Stimulated activated naive CD8-positive, alpha-beta T cell treated with anti-CD3 and anti-CD28 coated beads, Interleukin-15, amount 100 ng/mL, for 72 hours (primary cell): Measurements from ENCODE around the gene KNTC1.
A peak's percentile ranks its signal among the peaks of the same experiment; 100 is the strongest.
"Not testable (repeated sequence)": the region's sequence is repeated elsewhere in the genome, so short reads cannot be mapped to it uniquely, and the experiment has no call there.

Experiments used
- ATAC-seq: fragments of 150-1000 bp; cut with Tn5 transposase; 2 replicates; pipeline ENCODE4 v1.10.0; 2021; ENCODE audit warnings: mild to moderate bottlenecking, moderate library complexity
- DNase-seq, 2 donors: peaks; one replicate each; pipeline ENCODE4 v3.0.0; 2021 to 2022
- H3K27ac Mint-ChIP-seq, 2 donors: one replicate each; pipeline ENCODE4 v1.8.0; 2022; ENCODE audit warnings: mild to moderate bottlenecking in 2 of 2, mixed read lengths in 2 of 2, moderate library complexity in 2 of 2
- H3K27me3 Mint-ChIP-seq: one replicate; pipeline ENCODE4 v1.8.0; 2022; ENCODE audit warnings: mixed read lengths
- H3K4me1 Mint-ChIP-seq: one replicate; pipeline ENCODE4 v1.8.0; 2022; ENCODE audit warnings: mild to moderate bottlenecking, mixed read lengths
- H3K4me3 Mint-ChIP-seq, 2 donors: one replicate each; pipeline ENCODE4 v1.8.0; 2022; ENCODE audit warnings: mild to moderate bottlenecking in 2 of 2, mixed read lengths in 2 of 2, moderate library complexity in 1 of 2
- H3K9me3 Mint-ChIP-seq, 2 donors: one replicate each; pipeline ENCODE4 v1.8.0; 2022; ENCODE audit warnings: mixed read lengths in 2 of 2

Gene KNTC1

DNA sequence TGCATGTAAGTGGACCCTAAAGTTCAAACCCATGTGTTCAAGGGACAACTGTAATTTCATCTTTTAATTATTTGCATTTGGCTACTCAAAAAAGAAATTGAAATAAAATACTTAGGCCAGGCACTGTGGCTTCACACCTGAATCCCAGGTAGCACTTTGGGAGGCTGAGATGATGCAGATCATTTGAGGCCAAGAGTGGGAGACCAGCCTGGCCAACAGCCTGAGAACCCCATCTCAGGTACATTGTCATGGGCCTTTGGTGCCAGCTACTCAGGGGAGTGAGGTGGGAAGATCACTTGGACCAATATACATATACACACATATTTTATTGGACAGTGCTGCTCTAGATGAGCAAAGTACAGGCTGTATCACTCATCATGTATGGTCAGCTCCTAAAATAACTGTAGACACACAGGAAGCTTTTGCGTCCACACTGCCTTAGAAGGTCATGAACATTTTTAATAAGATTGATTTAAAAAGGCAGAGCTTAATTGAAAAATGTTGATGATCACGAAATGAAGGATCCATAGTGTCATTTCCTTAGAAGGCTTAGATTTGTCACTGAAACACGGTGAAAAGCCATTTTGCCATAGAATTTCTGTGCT, 23.8 kb upstream of the KNTC1 start:
- H3K4me1 Mint-ChIP-seq: peaks cover 33% of the 10 kb centered on the region
- ATAC-seq: no peak
- no peak overlapping the region for H3K27ac Mint-ChIP-seq
- no peaks in the 10 kb centered on the region for H3K9me3 Mint-ChIP-seq
- H3K4me3 Mint-ChIP-seq: no peak overlapping the region
- no peaks in the 10 kb centered on the region for H3K27me3 Mint-ChIP-seq
- no peak for DNase-seq

DNA sequence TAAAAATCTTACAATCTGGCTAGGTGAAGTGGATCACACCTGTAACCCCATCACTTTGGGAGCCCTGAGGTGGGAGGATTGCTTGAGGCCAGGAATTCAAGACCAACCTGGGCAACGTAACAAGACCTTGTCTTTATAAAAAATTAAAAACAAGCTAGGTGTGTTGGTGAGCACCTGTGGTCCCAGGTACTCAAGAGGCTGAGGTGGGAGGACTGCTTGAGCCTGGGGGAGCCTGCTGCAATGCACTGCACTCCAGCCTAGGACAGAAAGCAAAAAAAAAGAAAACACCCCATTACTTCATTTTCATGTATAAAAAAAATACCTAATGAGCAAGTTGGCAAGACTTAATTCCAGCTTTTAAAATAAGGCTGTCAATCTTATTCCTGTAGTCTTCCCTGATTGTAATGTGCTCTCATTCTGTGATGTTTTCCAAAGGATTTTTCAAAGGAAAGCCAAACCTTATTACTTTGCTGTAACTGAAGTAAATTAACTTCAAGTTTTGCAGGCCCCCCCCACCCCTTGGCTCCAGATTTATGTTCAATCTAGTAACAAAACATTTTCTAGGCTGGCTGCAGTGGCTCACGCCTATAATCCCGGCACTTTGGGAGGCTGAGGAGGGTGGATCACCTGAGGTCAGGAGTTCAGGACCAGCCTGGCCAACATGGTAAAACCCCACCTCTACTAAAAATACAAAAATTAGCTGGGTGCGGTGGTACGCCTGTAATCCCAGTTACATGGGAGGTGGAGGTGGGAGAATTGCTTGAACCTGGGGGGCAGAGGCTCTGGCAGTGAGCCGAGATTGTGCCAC, 23.1 kb upstream of the KNTC1 start:
- no peak for ATAC-seq
- no peaks in the 10 kb centered on the region for H3K27me3 Mint-ChIP-seq
- no peak overlapping the region for H3K4me3 Mint-ChIP-seq
- H3K4me1 Mint-ChIP-seq: peaks cover 27% of the 10 kb centered on the region
- no peaks in the 10 kb centered on the region for H3K9me3 Mint-ChIP-seq
- H3K27ac Mint-ChIP-seq: peak overlapping the region in 1 of 2 donors; percentile 65
- DNase-seq: no peak

DNA sequence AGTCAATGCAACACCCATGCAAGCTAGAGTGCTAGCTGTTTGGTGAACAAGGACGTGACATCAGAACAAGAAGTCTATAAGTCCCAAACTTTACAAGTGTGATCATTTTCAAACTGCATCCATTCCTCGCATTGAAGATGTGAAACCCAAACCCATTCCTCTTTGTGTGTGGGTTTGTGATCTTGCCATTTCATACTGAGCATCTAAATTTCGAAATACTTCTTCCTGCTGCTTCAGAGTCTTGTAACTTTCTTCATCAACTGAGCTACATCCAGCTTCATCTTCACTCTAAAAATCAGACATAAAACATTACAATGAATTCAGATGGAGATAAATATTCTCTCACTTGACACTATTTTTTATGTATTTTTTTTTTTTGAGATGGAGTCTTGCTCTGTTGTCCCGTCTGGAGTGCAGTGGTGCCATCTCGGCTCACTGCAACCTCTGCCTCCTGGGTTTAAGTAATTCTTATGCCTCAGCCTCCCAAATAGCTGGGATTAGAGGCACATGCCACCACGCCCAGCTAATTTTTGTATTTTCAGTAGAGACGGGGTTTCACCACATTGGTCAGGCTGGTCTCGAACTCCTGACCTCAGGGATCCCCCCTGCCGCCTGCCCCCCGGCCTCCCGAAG, 21.5 kb upstream of the KNTC1 start:
- H3K4me1 Mint-ChIP-seq: peaks cover 19% of the 10 kb centered on the region
- H3K27me3 Mint-ChIP-seq: no peaks in the 10 kb centered on the region
- no peak overlapping the region for H3K27ac Mint-ChIP-seq
- H3K4me3 Mint-ChIP-seq: no peak overlapping the region
- H3K9me3 Mint-ChIP-seq: no peaks in the 10 kb centered on the region
- no peak for ATAC-seq
- no peak for DNase-seq

DNA sequence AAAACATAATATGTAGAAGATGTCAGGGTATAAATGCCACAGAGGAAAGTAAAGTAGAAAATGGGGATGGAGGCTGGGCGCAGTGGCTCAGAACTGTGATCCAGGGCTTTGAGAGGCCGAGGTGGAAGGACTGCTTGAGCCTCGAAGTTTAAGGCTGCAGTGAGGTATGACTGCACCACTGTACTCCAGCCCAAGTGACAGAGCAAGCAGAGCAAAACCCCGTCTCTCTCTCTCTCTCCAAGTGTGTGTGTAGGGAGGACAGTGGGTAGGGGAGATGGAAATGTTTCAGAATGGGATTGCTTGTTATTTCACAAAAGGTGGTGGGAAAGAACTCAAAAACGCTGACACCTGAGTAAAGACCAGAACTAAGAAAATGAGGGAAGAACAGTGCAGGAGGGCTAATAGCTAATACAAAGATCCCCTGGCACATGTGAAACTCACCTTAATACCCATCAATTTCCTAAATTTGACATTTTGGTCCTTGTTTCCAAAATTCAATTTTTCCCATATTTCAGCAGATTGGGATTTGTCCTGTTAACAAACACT, 20.6 kb upstream of the KNTC1 start:
- H3K4me3 Mint-ChIP-seq: no peak overlapping the region
- H3K27me3 Mint-ChIP-seq: no peaks in the 10 kb centered on the region
- peaks cover 10% of the 10 kb centered on the region for H3K4me1 Mint-ChIP-seq
- H3K27ac Mint-ChIP-seq: no peak overlapping the region
- no peak for ATAC-seq
- DNase-seq: no peak
- H3K9me3 Mint-ChIP-seq: no peaks in the 10 kb centered on the region

DNA sequence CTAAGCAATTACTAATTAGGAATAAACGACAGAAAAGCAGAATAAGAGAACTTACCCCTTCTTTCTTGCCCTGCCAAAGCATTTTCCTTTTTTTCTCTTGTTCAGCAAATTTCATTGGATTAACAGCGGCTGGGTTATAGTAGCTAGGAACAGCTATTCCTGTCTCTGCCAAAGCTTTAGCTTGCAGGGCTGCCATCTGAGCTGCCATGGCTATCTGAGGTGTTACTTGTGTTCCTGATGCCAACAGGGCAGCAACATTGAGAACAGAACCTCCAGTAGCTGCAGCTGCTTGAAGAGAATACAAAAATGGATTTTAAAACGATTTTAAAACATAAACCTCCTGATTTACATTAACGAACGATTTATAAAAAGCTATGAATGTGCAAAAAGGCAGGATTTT, 18.9 kb upstream of the KNTC1 start:
- ATAC-seq (no peak), DNase-seq (no peak)
- H3K4me3 Mint-ChIP-seq: no peak overlapping the region
- no peak overlapping the region for H3K27ac Mint-ChIP-seq
- H3K9me3 Mint-ChIP-seq: no peaks in the 10 kb centered on the region
- no peaks in the 10 kb centered on the region for H3K4me1 Mint-ChIP-seq
- H3K27me3 Mint-ChIP-seq: no peaks in the 10 kb centered on the region

DNA sequence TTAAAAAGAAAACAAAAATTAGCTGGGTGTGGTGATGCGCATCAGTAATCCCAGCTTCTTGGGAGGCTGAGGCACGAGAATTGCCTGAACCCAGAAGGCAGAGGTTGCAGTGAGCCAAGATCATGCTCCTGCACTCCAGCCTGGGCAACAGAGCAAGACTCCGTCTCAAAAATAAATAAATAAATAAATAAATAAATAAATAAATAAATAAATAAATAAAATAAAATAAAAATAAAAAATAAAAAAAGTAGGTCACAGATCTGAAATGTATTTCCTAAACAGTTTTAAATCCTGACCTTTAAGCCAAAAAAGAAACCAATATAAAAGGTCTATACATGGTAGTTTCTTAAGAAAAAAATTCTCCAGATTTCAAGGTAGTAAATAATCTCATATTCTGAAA, 14.0 kb upstream of the KNTC1 start:
- not testable (repeated sequence) for H3K27me3 Mint-ChIP-seq, H3K4me3 Mint-ChIP-seq, ATAC-seq, H3K27ac Mint-ChIP-seq, DNase-seq, H3K9me3 Mint-ChIP-seq
- H3K4me1 Mint-ChIP-seq: peaks cover 12% of the 10 kb centered on the region

DNA sequence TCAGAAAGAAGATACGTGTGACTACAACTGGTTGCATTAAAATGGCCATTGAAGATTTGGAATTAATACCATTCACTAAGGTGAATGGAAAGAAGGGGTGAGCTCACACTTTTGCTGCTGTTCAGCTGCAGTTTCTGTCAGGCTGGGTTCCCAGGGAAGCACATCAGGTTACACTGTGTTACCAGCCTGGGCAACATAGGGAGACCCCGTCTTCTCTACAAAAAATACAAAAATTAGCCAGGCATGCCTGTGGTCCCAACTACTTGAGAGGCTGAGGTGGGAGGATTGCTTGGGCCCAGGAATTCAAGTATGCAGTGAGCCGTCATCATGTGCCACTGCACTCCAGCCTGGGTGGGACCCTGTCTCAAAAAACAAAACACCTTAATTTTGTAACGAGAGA, 13.4 kb upstream of the KNTC1 start:
- ATAC-seq: no peak
- Mint-ChIP-seq H3K27ac (no peak overlapping the region), H3K27me3 (no peaks in the 10 kb centered on the region)

DNA sequence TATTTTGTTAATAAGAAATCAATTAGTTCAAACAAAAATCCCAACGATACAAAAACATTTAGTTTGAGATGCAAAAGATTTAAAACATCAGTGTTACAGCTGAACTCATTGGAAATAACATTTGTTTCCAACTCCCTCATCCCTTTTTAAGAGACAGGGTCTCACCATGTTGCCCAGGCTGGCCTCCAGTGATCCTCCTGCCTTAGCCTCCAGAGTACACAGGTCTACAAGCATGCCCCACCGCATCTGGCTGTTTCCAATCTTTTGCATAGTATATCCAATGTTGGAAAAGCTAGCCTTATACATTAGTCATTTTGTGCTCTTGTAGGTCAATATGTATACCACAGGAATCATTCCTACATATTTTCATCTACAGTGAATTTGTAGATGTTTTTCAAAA, 11.8 kb upstream of the KNTC1 start:
- DNase-seq: no peak
- Mint-ChIP-seq H3K4me1 (peaks cover 29% of the 10 kb centered on the region), H3K9me3 (no peaks in the 10 kb centered on the region), H3K4me3 (no peak overlapping the region), H3K27me3 (no peaks in the 10 kb centered on the region), H3K27ac (peak overlapping the region in 1 of 2 donors; percentile 4)
- no peak for ATAC-seq

More for the DNA sequence above, 13.4 kb upstream of the KNTC1 start:
- Mint-ChIP-seq H3K9me3 (no peaks in the 10 kb centered on the region), H3K4me3 (no peak overlapping the region), H3K4me1 (peaks cover 18% of the 10 kb centered on the region)
- DNase-seq: no peak

DNA sequence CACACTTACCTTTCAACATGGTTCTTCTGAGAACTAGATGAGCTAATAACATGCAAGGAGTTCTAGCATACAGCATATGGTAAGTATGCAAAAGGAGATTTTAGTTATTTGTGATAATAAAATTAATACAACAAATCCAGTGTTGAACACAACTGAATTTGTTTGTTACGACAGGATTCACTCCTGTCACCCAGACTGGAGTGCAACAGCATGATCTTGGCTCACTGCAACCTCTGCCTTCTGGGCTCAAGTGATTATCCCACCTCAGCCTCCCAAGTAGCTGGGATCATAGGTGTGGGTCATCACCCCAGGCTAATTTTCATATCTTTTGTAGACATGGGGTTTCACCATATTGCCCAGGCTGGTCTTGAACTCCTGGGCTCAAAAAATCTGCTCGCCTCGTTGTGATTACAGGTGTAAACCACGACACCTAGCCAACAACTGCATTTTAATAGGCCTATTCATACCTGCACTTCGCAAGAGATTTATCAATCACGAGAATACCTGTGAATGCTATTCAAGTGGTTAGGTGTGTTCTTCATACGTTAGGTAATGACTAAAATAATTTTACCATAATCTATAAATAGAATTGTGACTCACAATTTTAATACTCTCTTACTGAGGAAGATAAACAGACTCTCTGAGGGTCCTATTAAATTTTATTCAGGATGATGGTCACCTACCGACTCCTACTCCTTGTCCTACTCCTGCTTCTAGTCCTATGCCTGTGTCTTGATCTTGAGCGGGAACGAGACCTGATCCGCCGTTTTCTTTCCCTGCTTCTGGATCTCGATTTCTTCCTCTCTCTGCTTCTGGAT, 10.3 kb upstream of the KNTC1 start:
- H3K9me3 Mint-ChIP-seq: no peaks in the 10 kb centered on the region
- no peak for ATAC-seq
- no peak for DNase-seq

DNA sequence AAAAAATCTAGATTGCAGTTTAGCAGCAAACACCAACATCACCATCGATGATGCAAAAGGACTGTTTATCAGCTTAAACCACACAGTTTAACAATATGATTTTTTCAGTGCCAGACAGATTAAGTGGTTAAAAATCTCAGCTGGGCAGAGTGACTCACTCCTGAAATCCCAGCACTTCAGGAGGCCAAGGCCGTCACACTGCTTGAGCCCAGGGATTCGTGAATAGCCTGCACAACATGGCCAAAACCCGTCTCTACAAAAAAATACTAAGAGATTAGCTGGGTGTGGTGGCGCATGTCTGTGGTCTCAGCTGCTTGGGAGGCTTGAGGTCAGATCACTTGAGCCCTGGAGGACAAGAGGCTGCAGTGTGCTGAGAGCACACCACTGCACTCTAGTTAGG, 9.2 kb upstream of the KNTC1 start:
- peak overlapping the region in 1 of 2 donors; percentile 91 for H3K27ac Mint-ChIP-seq
- no peaks in the 10 kb centered on the region for H3K27me3 Mint-ChIP-seq
- peaks cover 48% of the 10 kb centered on the region for H3K4me1 Mint-ChIP-seq
- peak; percentile 58 for ATAC-seq
- peak overlapping the region in 1 of 2 donors; percentile 13 for H3K4me3 Mint-ChIP-seq
- no peaks in the 10 kb centered on the region for H3K9me3 Mint-ChIP-seq
- no peak for DNase-seq

More for the DNA sequence above, 10.3 kb upstream of the KNTC1 start:
- Mint-ChIP-seq H3K4me3 (no peak overlapping the region), H3K27ac (peak overlapping the region; percentile 3 to 89), H3K27me3 (no peaks in the 10 kb centered on the region), H3K4me1 (peaks cover 41% of the 10 kb centered on the region)

DNA sequence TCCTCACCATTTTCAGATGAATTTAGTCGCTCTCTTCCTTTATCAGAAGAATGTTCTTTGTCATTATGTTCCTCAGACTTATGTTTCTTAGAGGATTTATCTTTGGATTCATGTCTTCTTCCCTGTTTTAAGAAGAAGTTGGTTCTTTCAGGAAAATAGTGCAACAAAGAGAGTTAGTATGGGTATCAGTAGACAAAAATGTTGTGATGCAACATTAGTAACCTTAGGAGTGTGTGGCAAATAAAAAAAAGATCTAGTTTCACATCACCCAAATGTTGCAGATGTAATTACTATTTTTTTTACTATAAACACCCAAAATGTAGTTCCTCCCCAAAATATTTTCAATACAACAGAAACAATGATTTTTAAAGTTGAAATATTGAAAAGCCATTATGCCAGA, 8.1 kb upstream of the KNTC1 start:
- Mint-ChIP-seq H3K9me3 (no peaks in the 10 kb centered on the region), H3K27ac (peak overlapping the region in 1 of 2 donors; percentile 86), H3K27me3 (no peaks in the 10 kb centered on the region), H3K4me3 (no peak overlapping the region), H3K4me1 (peaks cover 58% of the 10 kb centered on the region)
- ATAC-seq (no peak), DNase-seq (no peak)

DNA sequence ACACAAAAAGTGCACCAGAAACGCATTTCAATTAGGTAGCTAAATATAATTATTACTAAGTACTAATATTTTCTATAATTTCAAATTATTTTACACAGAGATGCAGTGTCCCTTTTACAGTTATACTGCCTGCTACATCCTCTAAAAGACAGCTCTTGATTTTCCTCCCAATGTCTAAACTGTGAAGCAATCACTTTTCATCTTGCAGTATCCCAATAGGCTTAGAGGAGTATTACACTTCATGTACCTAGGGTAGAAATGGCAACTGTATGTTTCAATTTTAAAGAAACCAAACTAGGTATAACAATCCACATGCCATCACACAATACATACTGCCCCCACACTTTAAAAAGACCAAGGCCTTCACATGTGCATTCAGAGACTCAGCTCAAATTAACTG, 7.6 kb upstream of the KNTC1 start:
- Mint-ChIP-seq H3K27ac (peak overlapping the region in 1 of 2 donors; percentile 66), H3K4me3 (no peak overlapping the region), H3K4me1 (peaks cover 64% of the 10 kb centered on the region), H3K27me3 (no peaks in the 10 kb centered on the region), H3K9me3 (no peaks in the 10 kb centered on the region)
- ATAC-seq: no peak
- DNase-seq: no peak

DNA sequence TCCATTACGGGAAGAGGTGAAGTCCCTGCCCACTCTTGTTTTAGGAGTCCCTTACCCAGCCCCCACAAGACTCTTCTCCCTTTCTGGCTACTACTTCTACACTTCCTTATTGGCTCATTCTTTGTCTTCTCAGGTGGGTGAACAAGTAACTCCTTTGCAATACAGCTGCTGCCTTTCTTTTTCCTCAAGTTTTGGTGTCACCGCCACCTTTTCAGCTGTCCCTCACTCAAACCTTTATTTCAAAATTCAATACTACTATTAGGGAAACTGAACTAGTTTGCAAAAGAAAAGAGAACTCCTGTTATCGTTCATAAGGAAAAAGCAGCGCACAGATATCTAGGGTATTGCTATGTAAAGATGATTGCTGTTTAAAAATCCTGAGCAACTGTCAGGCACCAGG, 6.4 kb upstream of the KNTC1 start:
- Mint-ChIP-seq H3K9me3 (no peaks in the 10 kb centered on the region), H3K4me1 (peaks cover 70% of the 10 kb centered on the region), H3K27ac (no peak overlapping the region), H3K4me3 (no peak overlapping the region), H3K27me3 (no peaks in the 10 kb centered on the region)
- ATAC-seq: no peak
- no peak for DNase-seq

DNA sequence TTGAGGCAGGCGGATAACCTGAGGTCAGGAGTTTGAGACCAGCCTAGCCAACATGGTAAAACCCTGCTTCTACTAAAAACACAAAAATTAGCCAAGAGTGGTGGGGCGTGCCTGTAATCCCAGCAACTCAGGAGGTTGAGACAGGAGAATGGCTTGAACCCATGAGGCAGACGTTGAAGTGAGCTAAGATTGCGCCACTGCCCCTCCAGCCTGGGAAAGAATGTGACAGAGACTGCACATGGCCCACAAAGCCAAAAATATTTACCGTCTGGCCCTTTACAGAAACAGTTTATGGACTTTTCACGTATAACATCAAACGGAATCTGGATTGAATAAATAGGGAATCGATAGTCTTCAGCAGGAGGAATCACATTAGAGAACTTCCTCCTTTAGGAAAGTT, 3.8 kb upstream of the KNTC1 start:
- H3K4me1 Mint-ChIP-seq: peaks cover 59% of the 10 kb centered on the region
- no peaks in the 10 kb centered on the region for H3K27me3 Mint-ChIP-seq
- DNase-seq (no peak), ATAC-seq (no peak)
- peak overlapping the region; percentile 88 to 96 for H3K4me3 Mint-ChIP-seq
- H3K27ac Mint-ChIP-seq: peak overlapping the region; percentile 29 to 69
- H3K9me3 Mint-ChIP-seq: no peaks in the 10 kb centered on the region
